Measurements from ENCODE around the gene CACNB1. TPM values are rescaled to one million over a fixed set of nuclear protein-coding genes. Genes with fewer than 3 reads are reported as not detected.

CACNB1 gene
- total and polyA plus RNA-seq, 2 of the 13 experiments (the other 11 are each of a cell fraction or from before 2014, with no cell fraction given), result 0.75 to 1.5 TPM

- TF ChIP-seq, protein P1, sequence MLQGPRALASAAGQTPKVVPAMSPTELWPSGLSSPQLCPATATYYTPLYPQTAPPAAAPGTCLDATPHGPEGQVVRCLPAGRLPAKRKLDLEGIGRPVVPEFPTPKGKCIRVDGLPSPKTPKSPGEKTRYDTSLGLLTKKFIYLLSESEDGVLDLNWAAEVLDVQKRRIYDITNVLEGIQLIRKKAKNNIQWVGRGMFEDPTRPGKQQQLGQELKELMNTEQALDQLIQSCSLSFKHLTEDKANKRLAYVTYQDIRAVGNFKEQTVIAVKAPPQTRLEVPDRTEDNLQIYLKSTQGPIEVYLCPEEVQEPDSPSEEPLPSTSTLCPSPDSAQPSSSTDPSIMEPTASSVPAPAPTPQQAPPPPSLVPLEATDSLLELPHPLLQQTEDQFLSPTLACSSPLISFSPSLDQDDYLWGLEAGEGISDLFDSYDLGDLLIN (CRISPR knock-in tag; IDR thresholded peaks at IDR 0.05; ENCODE audit: borderline replicate concordance), result no peak
- TF ChIP-seq, protein P2, sequence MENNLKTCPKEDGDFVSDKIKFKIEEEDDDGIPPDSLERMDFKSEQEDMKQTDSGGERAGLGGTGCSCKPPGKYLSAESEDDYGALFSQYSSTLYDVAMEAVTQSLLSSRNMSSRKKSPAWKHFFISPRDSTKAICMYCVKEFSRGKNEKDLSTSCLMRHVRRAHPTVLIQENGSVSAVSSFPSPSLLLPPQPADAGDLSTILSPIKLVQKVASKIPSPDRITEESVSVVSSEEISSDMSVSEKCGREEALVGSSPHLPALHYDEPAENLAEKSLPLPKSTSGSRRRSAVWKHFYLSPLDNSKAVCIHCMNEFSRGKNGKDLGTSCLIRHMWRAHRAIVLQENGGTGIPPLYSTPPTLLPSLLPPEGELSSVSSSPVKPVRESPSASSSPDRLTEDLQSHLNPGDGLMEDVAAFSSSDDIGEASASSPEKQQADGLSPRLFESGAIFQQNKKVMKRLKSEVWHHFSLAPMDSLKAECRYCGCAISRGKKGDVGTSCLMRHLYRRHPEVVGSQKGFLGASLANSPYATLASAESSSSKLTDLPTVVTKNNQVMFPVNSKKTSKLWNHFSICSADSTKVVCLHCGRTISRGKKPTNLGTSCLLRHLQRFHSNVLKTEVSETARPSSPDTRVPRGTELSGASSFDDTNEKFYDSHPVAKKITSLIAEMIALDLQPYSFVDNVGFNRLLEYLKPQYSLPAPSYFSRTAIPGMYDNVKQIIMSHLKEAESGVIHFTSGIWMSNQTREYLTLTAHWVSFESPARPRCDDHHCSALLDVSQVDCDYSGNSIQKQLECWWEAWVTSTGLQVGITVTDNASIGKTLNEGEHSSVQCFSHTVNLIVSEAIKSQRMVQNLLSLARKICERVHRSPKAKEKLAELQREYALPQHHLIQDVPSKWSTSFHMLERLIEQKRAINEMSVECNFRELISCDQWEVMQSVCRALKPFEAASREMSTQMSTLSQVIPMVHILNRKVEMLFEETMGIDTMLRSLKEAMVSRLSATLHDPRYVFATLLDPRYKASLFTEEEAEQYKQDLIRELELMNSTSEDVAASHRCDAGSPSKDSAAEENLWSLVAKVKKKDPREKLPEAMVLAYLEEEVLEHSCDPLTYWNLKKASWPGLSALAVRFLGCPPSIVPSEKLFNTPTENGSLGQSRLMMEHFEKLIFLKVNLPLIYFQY (CRISPR knock-in tag; IDR thresholded peaks at IDR 0.05; ENCODE audit: borderline replicate concordance), result no peak
- no peak for TF ChIP-seq ZBTB33 (CRISPR knock-in tag; IDR thresholded peaks at IDR 0.05)
- TF ChIP-seq IRF9 (CRISPR knock-in tag; IDR thresholded peaks at IDR 0.05; ENCODE audit: borderline replicate concordance), result peak; percentile 57; the same call in 1 of the 2 replicates
- peak; percentile 21; the same call in 1 of the 2 replicates for TF ChIP-seq TFAP4 (IDR thresholded peaks at IDR 0.05; ENCODE audit: borderline replicate concordance, low read depth)
- TF ChIP-seq LCORL (IDR thresholded peaks at IDR 0.05), result no peak
- TF ChIP-seq LCORL (CRISPR knock-in tag; IDR thresholded peaks at IDR 0.05), result no peak
- TF ChIP-seq ZNF570 (CRISPR knock-in tag; IDR thresholded peaks at IDR 0.05; ENCODE audit: borderline replicate concordance), result no peak
- no peak for TF ChIP-seq ARNT (IDR thresholded peaks at IDR 0.05)
- TF ChIP-seq HDAC6 (IDR thresholded peaks at IDR 0.05; ENCODE audit: low read depth, low read length), result no peak
- TF ChIP-seq ZBTB38 (CRISPR knock-in tag; IDR thresholded peaks at IDR 0.05), result no peak
- no peak for TF ChIP-seq SOX6 (IDR thresholded peaks at IDR 0.05)
- TF ChIP-seq SOX6 (CRISPR knock-in tag; IDR thresholded peaks at IDR 0.05), result peak; percentile 24; the same call in 1 of the 2 replicates
- no peak for TF ChIP-seq ZNF850 (CRISPR knock-in tag; conservative IDR thresholded peaks at IDR 0.05)
- no peak for TF ChIP-seq ZNF44 (CRISPR knock-in tag; IDR thresholded peaks at IDR 0.05)
- no peak for TF ChIP-seq NFE2L2 (IDR thresholded peaks at IDR 0.05; ENCODE audit: low read length)
- TF ChIP-seq BORCS8-MEF2B (CRISPR knock-in tag; IDR thresholded peaks at IDR 0.05), result no peak
- no peak for TF ChIP-seq ZNF790 (CRISPR knock-in tag; IDR thresholded peaks at IDR 0.05; ENCODE audit: borderline replicate concordance)
- TF ChIP-seq ZNF607 (CRISPR knock-in tag; IDR thresholded peaks at IDR 0.05; ENCODE audit: borderline replicate concordance), result no peak
- TF ChIP-seq HDAC1 (CRISPR knock-in tag; IDR thresholded peaks at IDR 0.05), result no peak
- TF ChIP-seq NFKB2 (CRISPR knock-in tag; IDR thresholded peaks at IDR 0.05; ENCODE audit: borderline replicate concordance), result no peak
Measured at GRCh38 chr17:39231591-39232551, 34.4 kb upstream of the CACNB1 start (continued).
